Left ventricle myocardium inferior (tissue), 1 donor: ENCODE measurements around the gene PRAMEF14. TPM values are rescaled to one million over a fixed set of nuclear protein-coding genes. Genes with fewer than 3 reads are reported as not detected.
A peak's percentile ranks its signal among the peaks of the same experiment; 100 is the strongest.
"Not testable (repeated sequence)": the region's sequence is repeated elsewhere in the genome, so short reads cannot be mapped to it uniquely, and the experiment has no call there.

Experiments used
- DNase-seq: peaks from one replicate; pipeline ENCODE4 v3.0.0-alpha.2; 2020
- H3K27ac ChIP-seq: fragments of 200-600 bp; replicated peaks from 2 replicates; pipeline ENCODE4 v1.8.0; 2021
- H3K27me3 ChIP-seq: fragments of 200-600 bp; 2 replicates; pipeline ENCODE4 v1.8.0; 2021; ENCODE audit warnings: low read depth
- H3K36me3 ChIP-seq: fragments of 200-600 bp; 2 replicates; pipeline ENCODE4 v1.8.0; 2021
- H3K4me1 ChIP-seq: fragments of 200-600 bp; 2 replicates; pipeline ENCODE4 v1.8.0; 2021
- H3K4me3 ChIP-seq: fragments of 200-600 bp; 2 replicates; pipeline ENCODE4 v1.8.0; 2021; ENCODE audit warnings: mild to moderate bottlenecking, moderate library complexity
- H3K9me3 ChIP-seq: fragments of 200-600 bp; replicated peaks from 2 replicates; pipeline ENCODE4 v1.8.0; 2021
- CTCF ChIP-seq: fragments of 200-600 bp; IDR thresholded peaks from 2 replicates; pipeline ENCODE4 v1.8.0; 2021; ENCODE audit warnings: antibody characterized with exemption, mild to moderate bottlenecking, borderline replicate concordance
- intact Hi-C: fragments of 100-400 bp; cut with micrococcal nuclease; formaldehyde crosslinking; loops from one replicate; pipeline ENCODE4 v1.11.0; 2022
- total RNA-seq: library from RNA; stranded (reverse); fragmentation: NEBNext Ultra II Directional; extraction: Animal tissue kit (Norgen Biotek cat#: 25700); gene quantifications from one replicate; pipeline ENCODE4 v1.2.1, GENCODE V29; 2021
- donor health status: DM: no; HTN: yes; CAD: no; lungs with severe emphysema.

Gene PRAMEF14
- total RNA-seq, 1 donor from 2014 or later, result not detected

DNA sequence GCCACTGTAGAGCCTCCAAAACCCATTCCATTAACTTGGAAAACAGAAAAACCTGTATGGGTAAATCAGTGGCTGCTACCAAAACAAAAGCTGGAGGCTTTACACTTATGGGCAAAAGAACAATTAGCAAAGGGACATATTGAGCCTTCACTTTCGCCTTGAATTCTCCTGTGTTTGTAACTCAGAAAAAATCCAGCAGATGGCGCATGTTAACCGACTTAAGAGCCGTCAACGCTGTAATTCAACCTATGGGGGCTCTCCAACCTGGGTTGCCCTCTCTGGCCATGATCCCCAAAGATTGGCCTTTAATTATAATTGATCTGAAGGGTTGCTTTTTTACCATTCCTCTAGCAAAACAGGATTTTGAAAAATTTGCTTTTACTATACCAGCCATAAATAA lies 9.8 kb upstream of the PRAMEF14 start:
- TF ChIP-seq CTCF, result peak; percentile 69
- H3K36me3 ChIP-seq, DNase-seq, H3K27me3 ChIP-seq, H3K27ac ChIP-seq, H3K4me1 ChIP-seq, intact Hi-C loops, H3K4me3 ChIP-seq: not testable (repeated sequence)
- peaks cover 25% of the 10 kb centered on the region for H3K9me3 ChIP-seq

DNA sequence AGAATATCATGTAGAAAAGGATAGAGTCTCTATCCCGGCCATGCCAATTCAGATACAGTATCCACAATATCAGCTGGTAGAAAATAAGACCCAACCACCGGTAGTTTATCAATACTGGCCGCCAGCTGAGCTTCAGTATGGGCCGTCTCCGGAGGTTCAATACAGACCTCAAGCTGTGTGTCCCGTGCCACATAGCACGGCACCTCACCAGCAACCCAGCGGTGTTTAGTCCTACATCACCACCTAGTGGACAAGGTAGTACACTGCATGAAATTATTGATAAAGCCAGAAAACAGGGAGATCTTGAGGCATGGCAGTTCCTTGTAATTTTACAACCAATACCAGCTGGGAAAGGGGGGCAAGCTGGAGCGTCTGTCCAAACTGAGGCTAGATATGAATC lies 7.5 kb upstream of the PRAMEF14 start:
- H3K4me1 ChIP-seq, DNase-seq, H3K27me3 ChIP-seq, H3K4me3 ChIP-seq, intact Hi-C loops, H3K27ac ChIP-seq, H3K36me3 ChIP-seq: not testable (repeated sequence)
- H3K9me3 ChIP-seq, result peaks cover 25% of the 10 kb centered on the region

DNA sequence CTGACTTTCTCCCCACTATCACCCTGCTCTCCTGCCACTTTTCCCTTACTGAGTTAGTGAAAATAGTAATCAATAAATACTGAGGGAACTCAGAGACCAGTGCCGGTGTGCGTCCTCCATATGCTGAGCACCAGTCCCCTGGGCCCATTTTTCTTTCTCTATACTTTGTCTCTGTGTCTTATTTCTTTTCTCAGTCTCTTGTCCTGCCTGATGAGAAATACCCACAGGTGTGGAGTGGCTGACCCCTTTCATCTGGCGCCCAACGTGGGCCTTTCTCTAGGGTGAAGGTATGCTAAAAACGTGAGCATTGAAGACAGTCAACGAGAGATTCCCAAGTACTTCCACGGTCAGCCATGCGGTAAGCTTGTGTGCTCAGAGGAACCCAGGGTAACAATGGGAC lies 6.5 kb upstream of the PRAMEF14 start:
- intact Hi-C loops, H3K4me3 ChIP-seq, H3K27me3 ChIP-seq, DNase-seq, H3K27ac ChIP-seq, H3K4me1 ChIP-seq, H3K36me3 ChIP-seq: not testable (repeated sequence)
- H3K9me3 ChIP-seq, result peaks cover 25% of the 10 kb centered on the region

- DNase-seq, H3K27me3 ChIP-seq, intact Hi-C loops, H3K4me1 ChIP-seq, H3K9me3 ChIP-seq, H3K36me3 ChIP-seq, H3K27ac ChIP-seq, H3K4me3 ChIP-seq: not testable (repeated sequence)
Measured at GRCh38 chr1:13342496-13342895, 4.4 kb downstream of the PRAMEF14 start.

DNA sequence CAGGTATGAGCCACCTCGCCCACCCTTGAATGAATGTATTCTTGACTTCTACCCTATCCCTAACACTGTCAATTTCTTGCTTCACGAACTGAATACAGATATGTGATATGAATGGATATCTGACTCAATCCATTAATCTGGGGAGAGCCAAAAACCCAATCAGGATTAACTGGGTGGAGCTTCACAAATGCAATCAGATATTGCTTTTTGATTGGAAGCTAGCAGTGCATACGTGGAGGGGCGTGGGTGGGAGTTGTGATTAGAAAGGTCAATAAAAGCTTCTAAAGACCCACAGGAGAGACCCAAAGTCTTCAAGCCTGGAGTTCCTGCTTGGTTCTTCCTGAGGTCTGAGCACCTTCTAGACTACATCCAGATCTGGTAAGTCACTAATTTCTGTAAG lies 31.7 kb downstream of the PRAMEF14 start, which contains the start of gene PRAMEF15:
Gene PRAMEF15 (plus strand): TSS at position 301 of the 400 bp plus-strand sequence. CDS start 2,827 bp downstream, outside the sequence.
- H3K4me3 ChIP-seq, H3K9me3 ChIP-seq, DNase-seq, intact Hi-C loops, H3K36me3 ChIP-seq, H3K27ac ChIP-seq, H3K4me1 ChIP-seq, H3K27me3 ChIP-seq: not testable (repeated sequence)

DNA sequence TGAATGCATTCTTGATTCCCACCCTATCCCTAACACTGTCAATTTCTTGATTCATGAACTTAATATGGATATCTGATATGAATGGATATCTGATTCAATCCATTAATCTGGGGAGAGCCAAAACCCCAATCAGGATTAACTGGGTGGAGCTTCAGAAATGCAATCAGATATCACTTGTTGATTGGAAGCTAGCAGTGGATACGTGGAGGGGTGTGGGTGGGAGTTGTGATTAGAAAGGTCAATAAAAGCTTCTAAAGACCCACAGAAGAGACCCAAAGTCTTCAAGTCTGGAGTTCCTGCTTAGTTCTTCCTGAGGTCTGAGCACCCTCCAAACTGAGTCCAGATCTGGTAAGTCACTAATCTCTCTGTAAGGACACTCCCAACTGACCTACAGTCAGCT lies 43.7 kb downstream of the PRAMEF14 start, which contains the start of gene PRAMEF33:
Gene PRAMEF33 (plus strand): TSS at position 301 of the 400 bp plus-strand sequence. CDS start 2,416 bp downstream, outside the sequence.
- H3K9me3 ChIP-seq, H3K36me3 ChIP-seq, H3K4me1 ChIP-seq, H3K4me3 ChIP-seq, intact Hi-C loops, H3K27me3 ChIP-seq, DNase-seq, H3K27ac ChIP-seq: not testable (repeated sequence)

DNA sequence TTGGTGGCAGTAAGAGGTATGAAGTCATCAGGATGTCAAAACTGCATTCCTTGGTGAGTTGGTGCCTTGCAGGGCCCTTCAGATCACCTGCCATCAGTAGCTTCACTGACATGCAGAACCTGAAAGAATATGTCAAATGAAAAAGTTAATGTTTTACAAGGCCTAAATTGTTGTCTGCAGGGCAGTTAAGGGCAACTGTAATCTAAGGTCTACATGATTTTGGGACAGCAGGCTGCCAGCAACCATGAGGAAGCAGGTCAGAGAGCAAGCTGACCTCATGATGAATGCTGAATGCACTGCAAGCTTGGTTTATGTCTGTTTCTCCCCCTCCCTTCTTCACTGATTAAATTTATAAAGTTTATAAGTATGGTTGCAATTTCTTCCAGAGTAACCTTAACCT lies 44.7 kb downstream of the PRAMEF14 start:
- intact Hi-C loops, H3K36me3 ChIP-seq, H3K4me3 ChIP-seq, H3K4me1 ChIP-seq, H3K27me3 ChIP-seq, DNase-seq, H3K9me3 ChIP-seq, H3K27ac ChIP-seq: not testable (repeated sequence)

DNA sequence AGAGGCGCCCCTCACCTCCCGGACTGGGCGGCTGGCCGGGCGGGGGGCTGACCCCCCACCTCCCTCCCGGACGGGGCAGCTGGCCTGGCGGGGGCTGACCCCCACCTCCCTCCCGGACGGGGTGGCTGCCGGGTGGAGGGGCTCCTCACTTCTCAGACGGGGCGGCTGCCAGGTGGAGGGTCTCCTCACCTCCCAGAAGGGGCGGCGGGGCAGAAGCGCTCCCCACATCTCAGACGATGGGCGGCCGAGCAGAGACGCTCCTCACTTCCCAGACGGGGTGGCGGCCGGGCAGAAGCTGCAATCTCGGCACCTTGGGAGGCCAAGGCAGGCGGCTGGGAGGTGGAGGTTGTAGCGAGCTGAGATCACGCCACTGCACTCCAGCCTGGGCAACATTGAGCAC lies 48.2 kb downstream of the PRAMEF14 start:
- intact Hi-C loops, H3K27ac ChIP-seq, H3K36me3 ChIP-seq, H3K4me3 ChIP-seq, H3K4me1 ChIP-seq, DNase-seq, H3K9me3 ChIP-seq, H3K27me3 ChIP-seq: not testable (repeated sequence)

DNA sequence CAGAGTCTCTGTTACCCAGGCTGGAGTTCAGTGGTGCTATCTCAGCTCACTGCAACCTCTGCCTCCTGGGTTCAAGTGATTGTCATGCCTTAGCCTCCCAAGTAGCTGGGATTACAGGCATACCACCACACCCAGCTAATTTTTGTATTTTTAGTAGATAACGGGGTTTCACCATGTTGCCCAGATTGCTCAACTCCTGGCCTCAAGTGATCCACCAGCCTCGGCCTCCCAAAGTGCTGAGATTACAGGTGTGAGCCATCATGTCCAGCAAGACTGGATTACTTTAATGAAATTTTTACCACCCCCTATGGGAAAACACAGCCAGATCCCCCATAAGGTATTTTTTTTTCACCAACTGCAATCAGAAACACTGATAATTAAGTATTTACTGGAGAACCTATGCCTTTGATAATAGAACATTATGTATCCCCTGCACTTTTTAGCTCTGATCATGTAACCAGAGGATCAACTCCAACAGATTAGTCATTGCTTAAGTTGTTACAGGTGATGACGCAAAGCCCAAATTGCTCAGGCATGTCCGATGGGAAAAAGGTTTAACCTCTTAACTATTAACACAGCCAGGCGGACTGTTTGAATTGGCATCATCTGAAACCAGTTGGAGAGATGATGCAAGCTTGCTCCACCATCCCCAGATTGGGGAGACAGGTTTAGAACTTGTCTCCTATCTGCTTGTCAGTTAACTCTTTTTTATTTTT lies 49.6 kb downstream of the PRAMEF14 start:
- intact Hi-C loops, H3K36me3 ChIP-seq, DNase-seq: not testable (repeated sequence)

More for the DNA sequence above, 49.6 kb downstream of the PRAMEF14 start:
- H3K27me3 ChIP-seq, H3K9me3 ChIP-seq, H3K27ac ChIP-seq, H3K4me3 ChIP-seq, H3K4me1 ChIP-seq: not testable (repeated sequence)

Other genes starting within 250 kb of the PRAMEF14 start
- gene HNRNPCL2, start 230.3 kb downstream of the PRAMEF14 start, total RNA-seq, result not detected
- gene PRAMEF26, start 191.1 kb downstream of the PRAMEF14 start, total RNA-seq, result not detected
- gene HNRNPCL4, start 181.5 kb downstream of the PRAMEF14 start, total RNA-seq, result not detected
- gene PRAMEF9, start 175.3 kb downstream of the PRAMEF14 start, total RNA-seq, result not detected
- not detected for gene PRAMEF13, start 145.7 kb downstream of the PRAMEF14 start, total RNA-seq
- not detected for gene PRAMEF18, start 121.0 kb downstream of the PRAMEF14 start, total RNA-seq
- gene PRAMEF5, start 92.9 kb downstream of the PRAMEF14 start, total RNA-seq, result not detected
- not detected for gene PRAMEF8, start 62.0 kb downstream of the PRAMEF14 start, total RNA-seq
- gene PRAMEF33, start 43.6 kb downstream of the PRAMEF14 start, total RNA-seq, result not detected
- not detected for gene PRAMEF15, start 31.6 kb downstream of the PRAMEF14 start, total RNA-seq
- gene PRAMEF19, start 24.8 kb upstream of the PRAMEF14 start, total RNA-seq, result not detected
- not detected for gene PRAMEF17, start 42.5 kb upstream of the PRAMEF14 start, total RNA-seq
- gene PRAMEF20, start 63.3 kb upstream of the PRAMEF14 start, total RNA-seq, result not detected
- gene LRRC38, start 166.9 kb upstream of the PRAMEF14 start, total RNA-seq, result 0.30 TPM
- 16.7 TPM for gene PDPN, start 236.7 kb upstream of the PRAMEF14 start, total RNA-seq